K562 (cell line): ENCODE data around the gene ARHGAP22. TPM values are rescaled to one million over a fixed set of nuclear protein-coding genes. Genes with fewer than 3 reads are reported as not detected.
A peak's percentile ranks its signal among the peaks of the same experiment; 100 is the strongest.

Experiments
- ATAC-seq: fragments of 200-7000 bp; cut with Tn5 transposase; 3 replicates; pipeline ENCODE4 v1.9.1; 2020; ENCODE audit warnings: moderate library complexity
- BruUV-seq: library from RNA; stranded (reverse); fragments of 400-500 nt; replicated peaks from 2 replicates; lab custom pipeline; 2021; lab: Mats Ljungman, UMichigan
- CTCF ChIA-PET: fragments of 300-600 bp; formaldehyde crosslinking; extraction: SDS; loops from one replicate; lab custom pipeline; 2021; ENCODE audit warnings: low intra/inter-chr PET ratio; lab: Yijun Ruan, JAX
- POLR2A ChIA-PET: fragments of 300-600, 350-650 bp; sonication (Branson Sonifier 250); formaldehyde crosslinking; extraction: SDS; loops from one replicate; lab custom pipeline; 2021; ENCODE audit warnings: antibody characterized with exemption, inconsistent platforms; lab: Yijun Ruan, JAX
- DNase-seq, 4 experiments: peaks; one replicate each; pipeline versions ENCODE4 v3.0.0 to v3.0.0-alpha.2; 2011 to 2018; ENCODE audit warnings: low spot score in 3 of 4, mixed read lengths in 3 of 4; ENCODE audit errors: extremely low read depth in 1 of 4
- FAIRE-seq: peaks from 2 replicates; lab custom pipeline; 2011; peaks lifted over from hg19 to GRCh38; lab: Jason Lieb, UNC
- H2AFZ ChIP-seq: 2 replicates; pipeline ENCODE4 v1.6.0; 2011; ENCODE audit warnings: low read depth, low read length, control low read depth, inconsistent platforms
- H3K27ac ChIP-seq: fragments of 200-600 bp; 3 replicates; pipeline ENCODE4 v1.8.0; 2011; ENCODE audit warnings: low read depth, mild to moderate bottlenecking, control low read depth, inconsistent platforms, low read length, moderate library complexity, mixed read lengths; ENCODE audit errors: extremely low read depth
- H3K27me3 ChIP-seq, 2 experiments: fragments of 300-600 bp in 1 of 2; 2 replicates in 1 of 2; 3 replicates in 1 of 2; pipeline versions ENCODE4 v1.6.0 to v1.8.0; 2011; ENCODE audit warnings: inconsistent platforms in 2 of 2, low read length in 2 of 2, mild to moderate bottlenecking in 1 of 2, mixed read lengths in 1 of 2, moderate library complexity in 1 of 2; ENCODE audit not compliant: control insufficient read depth in 2 of 2, insufficient read depth in 2 of 2
- H3K36me3 ChIP-seq: fragments of 300-600 bp; 3 replicates; pipeline ENCODE4 v1.8.0; 2011; ENCODE audit warnings: mild to moderate bottlenecking, low read length, inconsistent platforms; ENCODE audit not compliant: control insufficient read depth, insufficient read depth
- H3K4me1 ChIP-seq, 2 experiments: fragments of 200-600 bp in 1 of 2; replicated peaks in 1 of 2; 2 replicates in 1 of 2; 3 replicates in 1 of 2; pipeline versions ENCODE4 v1.5.1 to v1.8.0; 2011; ENCODE audit warnings: inconsistent platforms in 2 of 2, low read length in 2 of 2, mild to moderate bottlenecking in 1 of 2, mixed read lengths in 1 of 2, moderate library complexity in 1 of 2; ENCODE audit not compliant: control insufficient read depth in 2 of 2, insufficient read depth in 2 of 2
- H3K4me2 ChIP-seq: 2 replicates; pipeline ENCODE4 v1.6.1; 2011; ENCODE audit warnings: low read length, control low read depth, inconsistent platforms, mixed read lengths; ENCODE audit not compliant: insufficient read depth
- H3K4me3 ChIP-seq: fragments of 200-600 bp; sonication (generic), shearing (Covaris generic); 2 replicates; pipeline ENCODE4 v1.5.1; 2016; ENCODE audit warnings: control low read depth, inconsistent platforms
- H3K79me2 ChIP-seq: fragments of 200-600 bp; 3 replicates; pipeline ENCODE4 v1.8.0; 2011; ENCODE audit warnings: low read length, inconsistent platforms; ENCODE audit not compliant: control insufficient read depth, insufficient read depth
- H3K9ac ChIP-seq, 2 experiments: 2 replicates each; pipeline versions ENCODE4 v1.6.0 to v1.6.1; 2011; ENCODE audit warnings: low read depth in 2 of 2, low read length in 2 of 2, control low read depth in 1 of 2, inconsistent platforms in 1 of 2, mild to moderate bottlenecking in 1 of 2, mixed read lengths in 1 of 2; ENCODE audit not compliant: insufficient read depth in 1 of 2
- H3K9me1 ChIP-seq: one replicate; pipeline ENCODE4 v1.6.0; 2011; ENCODE audit warnings: inconsistent platforms, mild to moderate bottlenecking, low read length, moderate library complexity; ENCODE audit not compliant: control insufficient read depth, insufficient read depth
- H3K9me3 ChIP-seq: replicated peaks from 2 replicates; pipeline ENCODE4 v1.5.1; 2011; ENCODE audit warnings: low read depth, low read length, inconsistent platforms; ENCODE audit not compliant: control insufficient read depth, insufficient read depth
- H4K20me1 ChIP-seq: replicated peaks from 2 replicates; pipeline ENCODE4 v1.6.1; 2011; ENCODE audit warnings: low read length, inconsistent platforms, mixed read lengths; ENCODE audit not compliant: control insufficient read depth, insufficient read depth
- CBX3 ChIP-seq, 2 experiments: IDR thresholded peaks; 1 replicate in 1 of 2; 2 replicates in 1 of 2; pipeline ENCODE4 v1.6.1; 2012; ENCODE audit warnings: inconsistent platforms in 2 of 2, low read length in 2 of 2, borderline replicate concordance in 1 of 2, control low read depth in 1 of 2
- ELF2 ChIP-seq: fragments of 250-450 bp; sonication (Bioruptor Pico); IDR thresholded peaks from 2 replicates; pipeline ENCODE4 v1.5.0; 2021; ENCODE audit warnings: mild to moderate bottlenecking
- ZNF408 ChIP-seq: fragments of 250-450 bp; sonication (Bioruptor Pico); IDR thresholded peaks from 2 replicates; pipeline ENCODE4 v1.4.0; 2020; ENCODE audit warnings: low read depth, mild to moderate bottlenecking, moderate library complexity
- WGBS: fragments of 100-300 bp; shearing (Covaris generic); methylation state at CpG from one replicate; pipeline ENCODE4 v1.1.6; 2016; ENCODE audit warnings: low coverage, mixed read lengths; ENCODE audit not compliant: insufficient coverage; ENCODE audit errors: missing lambda C conversion rate; 5-methylcytosine and 5-hydroxymethylcytosine counted together
- in situ Hi-C: fragments of 300-500 bp; cut with MboI; formaldehyde crosslinking; loops from 4 replicates; pipeline ENCODE4 v1.15.0; 2018; ENCODE audit warnings: inconsistent platforms, mixed read lengths
- intact Hi-C: fragments of 100-400 bp; cut with micrococcal nuclease; formaldehyde crosslinking; loops from 2 replicates; pipeline ENCODE4 v1.14.2; 2022
- polyA plus RNA-seq, 8 experiments: library from polyadenylated mRNA; depleted of rRNA in 4 of 8; stranded (reverse) in 5 of 8; unstranded in 3 of 8; fragments of >200 nt; fragmentation: Nextera tagmentation in 2 of 8; fragmentation: Illumina TruSeq in 1 of 8; extraction: Ambion mirVana in 2 of 8; extraction: Trizol in 1 of 8; gene quantifications; 2 replicates each; pipeline versions ENCODE4 v1.2.1 to v1.2.3, GENCODE V29; 2011 to 2014; ENCODE audit warnings: inconsistent platforms in 1 of 8, missing spikeins in 1 of 8
- total RNA-seq, 7 experiments: library from RNA; depleted of rRNA in 6 of 7; stranded (reverse); fragments of >200 nt in 6 of 7; fragmentation: Illumina TruSeq in 2 of 7; extraction: Trizol in 2 of 7; gene quantifications; 2 replicates each; pipeline versions ENCODE4 v1.2.1 to v1.2.3, GENCODE V29; 2011 to 2021; ENCODE audit warnings: low replicate concordance in 1 of 7
- TF ChIP-seq, protein P1 (sequence below): fragments of 450-650 bp; IDR thresholded peaks from 2 replicates; pipeline ENCODE4 v1.6.1; 2017; ENCODE audit warnings: antibody characterized with exemption

ARHGAP22 gene
- total and polyA plus RNA-seq, 9 of the 15 experiments (the other 6 are each of a cell fraction or from before 2014, with no cell fraction given), result 1.3 to 28.1 (median 12.7) TPM

DNA sequence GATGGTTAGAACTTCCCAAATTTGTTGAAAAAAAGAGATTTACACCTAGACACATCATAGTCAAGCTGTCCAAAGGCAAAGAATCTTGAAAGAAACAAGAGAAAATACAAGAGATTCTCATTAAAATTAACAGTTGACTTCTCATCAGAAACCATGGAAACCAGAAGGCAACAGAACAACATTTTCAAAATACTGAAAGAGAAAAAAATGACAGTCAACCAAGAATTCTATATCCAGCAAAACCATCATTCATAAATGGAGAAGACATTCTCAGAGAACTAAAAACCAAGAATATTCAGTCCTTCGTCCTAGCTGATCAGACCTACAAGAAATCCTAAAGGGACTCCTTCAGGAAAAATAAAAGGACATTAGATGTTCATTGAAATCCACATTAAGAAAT, 90.6 kb downstream of the ARHGAP22 start:
- in situ Hi-C loops, result loop anchor here (5.0 kb wide), 1 partner anchor 302 kb away; no protein-coding TSS in a partner anchor
- H3K79me2 ChIP-seq, result peaks cover 97% of the 10 kb centered on the region
- POLR2A ChIA-PET, result no interaction called here

More for the DNA sequence above, 90.6 kb downstream of the ARHGAP22 start:
- H3K4me2 ChIP-seq, result no peak overlapping the region
- FAIRE-seq (no peak), DNase-seq (no peak), ATAC-seq (no peak)
- intact Hi-C loops, result no loop called here
- no peaks in the 10 kb centered on the region for H4K20me1 ChIP-seq
- H3K4me1 ChIP-seq, result peaks cover 12 to 26% of the 10 kb centered on the region in 2 experiments; a peak in 4 of 5 replicates
- H3K27me3 ChIP-seq, result no peaks in the 10 kb centered on the region
- H3K36me3 ChIP-seq, result peaks cover 3% of the 10 kb centered on the region; the same call in 1 of the 3 replicates
- no TSS peak for BruUV-seq
- H3K9me1 ChIP-seq, result no peaks in the 10 kb centered on the region
- 90% methylated on average over 1 of the region's 1 CpG for WGBS
- no peaks in the 10 kb centered on the region; the same call in 1 of the 2 replicates for H3K9me3 ChIP-seq
- H3K9ac ChIP-seq, result no peak overlapping the region
- no peak overlapping the region for H2AFZ ChIP-seq
- TF ChIP-seq ELF2 (CRISPR knock-in tag), result no peak
- TF ChIP-seq CBX3 (IDR thresholded peaks at IDR 0.05; ENCODE audit: borderline replicate concordance in 1 of 2, low read length in 2 of 2), result peak in 1 of 2 experiments; percentile 54; a peak in 1 of 3 replicates
- no peak for TF ChIP-seq ZNF408 (CRISPR knock-in tag)
- TF ChIP-seq, protein P1, sequence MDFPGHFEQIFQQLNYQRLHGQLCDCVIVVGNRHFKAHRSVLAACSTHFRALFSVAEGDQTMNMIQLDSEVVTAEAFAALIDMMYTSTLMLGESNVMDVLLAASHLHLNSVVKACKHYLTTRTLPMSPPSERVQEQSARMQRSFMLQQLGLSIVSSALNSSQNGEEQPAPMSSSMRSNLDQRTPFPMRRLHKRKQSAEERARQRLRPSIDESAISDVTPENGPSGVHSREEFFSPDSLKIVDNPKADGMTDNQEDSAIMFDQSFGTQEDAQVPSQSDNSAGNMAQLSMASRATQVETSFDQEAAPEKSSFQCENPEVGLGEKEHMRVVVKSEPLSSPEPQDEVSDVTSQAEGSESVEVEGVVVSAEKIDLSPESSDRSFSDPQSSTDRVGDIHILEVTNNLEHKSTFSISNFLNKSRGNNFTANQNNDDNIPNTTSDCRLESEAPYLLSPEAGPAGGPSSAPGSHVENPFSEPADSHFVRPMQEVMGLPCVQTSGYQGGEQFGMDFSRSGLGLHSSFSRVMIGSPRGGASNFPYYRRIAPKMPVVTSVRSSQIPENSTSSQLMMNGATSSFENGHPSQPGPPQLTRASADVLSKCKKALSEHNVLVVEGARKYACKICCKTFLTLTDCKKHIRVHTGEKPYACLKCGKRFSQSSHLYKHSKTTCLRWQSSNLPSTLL, result no peak
- H3K27ac ChIP-seq, result no peak overlapping the region
- no peak overlapping the region for H3K4me3 ChIP-seq
- CTCF ChIA-PET, result no interaction called here
